Lung microvascular endothelial cell (primary cell): Measurements from ENCODE around the gene LRIG1. TPM values are rescaled to one million over a fixed set of nuclear protein-coding genes. Genes with fewer than 3 reads are reported as not detected.
A peak's percentile ranks its signal among the peaks of the same experiment; 100 is the strongest.

Source experiments
- DNase-seq, 2 donors: peaks; one replicate each; pipeline versions ENCODE4 v3.0.0 to v3.0.0-alpha.2; 2010; ENCODE audit warnings: low read depth in 2 of 2
- total RNA-seq: library from RNA; depleted of rRNA; stranded (reverse); fragments of >200 nt; gene quantifications from 2 replicates; pipeline ENCODE4 v1.2.1, GENCODE V29; 2014

The LRIG1 gene
- total RNA-seq, 1 donor from 2014 or later = 38.9 TPM

- no peak for DNase-seq
Observed at GRCh38 chr3:66489115-66489514, 11.7 kb downstream of the LRIG1 start.

- no peak for DNase-seq
Observed at GRCh38 chr3:66488492-66488891, 12.3 kb downstream of the LRIG1 start.

DNA sequence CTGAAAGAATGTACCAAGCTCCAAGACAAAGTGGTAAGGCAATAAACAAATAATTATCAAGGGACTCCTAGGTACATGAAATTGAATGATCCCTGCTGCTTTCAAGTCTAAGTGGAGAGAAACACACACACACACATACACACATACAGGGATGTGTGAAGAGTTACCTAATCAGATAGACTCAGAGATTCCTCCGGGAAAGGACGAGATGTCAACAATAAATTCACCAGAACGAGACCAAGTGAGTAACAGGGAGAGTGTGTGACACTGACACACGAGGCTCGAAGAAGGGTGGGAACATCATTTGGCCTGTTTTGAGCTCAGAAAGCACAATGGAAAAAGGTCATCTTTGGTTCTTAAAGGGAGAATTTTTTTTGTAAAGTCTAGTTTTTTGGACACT is 13.4 kb downstream of the LRIG1 start:
- DNase-seq = no peak

DNA sequence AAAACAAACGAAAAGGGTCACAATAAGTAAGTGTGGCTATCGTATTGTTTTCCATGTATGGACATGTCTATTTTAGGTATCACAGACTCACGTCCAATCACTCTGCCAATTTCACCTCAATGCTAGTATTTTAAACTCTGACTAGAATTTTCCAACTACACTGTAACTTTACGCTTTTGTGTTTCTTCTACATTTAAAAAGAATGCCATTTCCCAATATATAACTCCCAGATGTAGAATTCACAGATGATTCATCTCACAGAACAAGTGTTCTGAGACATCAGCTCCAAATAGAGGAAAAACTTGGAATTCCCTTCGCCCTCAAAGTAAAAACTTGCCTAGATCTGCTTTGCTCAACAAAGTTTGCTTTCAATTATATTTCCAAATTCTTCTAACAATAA is 14.2 kb downstream of the LRIG1 start:
- DNase-seq = peak in 1 of 2 donors; percentile 77

DNA sequence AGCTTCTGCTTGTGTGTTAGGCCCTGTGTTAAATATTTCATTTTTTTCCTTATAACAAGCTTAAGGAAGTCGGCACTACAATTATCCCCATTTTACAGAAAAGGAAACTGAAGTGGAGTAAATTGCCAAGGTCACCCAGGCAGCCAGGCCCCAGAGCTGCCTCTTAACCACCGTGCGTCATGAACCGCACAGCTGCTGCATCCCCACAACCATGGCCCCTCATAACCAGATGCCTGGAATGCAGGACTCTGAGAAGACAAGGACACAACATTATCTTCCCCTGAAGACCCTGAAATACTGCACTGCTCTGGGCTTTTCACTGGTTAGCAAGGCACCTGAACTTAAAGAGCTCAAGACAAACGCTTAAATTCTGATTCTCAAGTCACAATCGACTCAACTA is 14.6 kb downstream of the LRIG1 start:
- DNase-seq = no peak

DNA sequence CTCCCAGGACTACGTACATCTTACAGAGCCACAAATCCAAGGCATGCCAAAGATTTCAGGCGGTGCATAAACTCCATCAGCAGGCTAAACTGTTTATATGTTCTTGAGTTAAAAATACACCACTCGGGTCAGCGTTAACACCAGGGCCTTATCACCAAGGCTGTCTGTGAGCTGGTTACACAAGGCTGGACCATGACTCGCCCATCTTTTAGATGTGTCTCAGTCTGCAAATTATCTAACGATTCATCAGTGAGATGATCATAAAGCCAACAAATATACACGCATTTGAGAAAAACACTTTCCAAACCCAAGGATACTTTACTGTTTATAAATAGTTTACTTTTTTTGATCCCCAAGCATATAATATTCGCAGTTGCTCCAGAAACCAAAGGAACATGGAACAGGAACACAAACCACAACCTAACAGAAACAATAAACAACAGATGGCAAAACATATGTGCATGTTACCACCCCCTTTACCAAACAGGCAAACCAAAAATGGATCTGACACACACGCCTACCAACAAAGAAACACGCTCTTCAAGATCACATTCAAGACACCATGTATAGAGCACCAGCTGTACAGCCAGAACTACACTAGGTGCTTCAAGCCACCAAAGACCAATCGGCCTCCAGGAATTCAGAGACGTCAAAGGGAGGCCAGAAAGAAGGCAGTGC is 15.4 kb downstream of the LRIG1 start:
- DNase-seq = no peak

GRCh38 chr3:66484106-66484844 is 16.5 kb downstream of the LRIG1 start:
- DNase-seq = peak in 1 of 2 donors; percentile 54

- DNase-seq = peak in 1 of 2 donors; percentile 28
Observed at GRCh38 chr3:66483409-66483906, 17.4 kb downstream of the LRIG1 start.

DNA sequence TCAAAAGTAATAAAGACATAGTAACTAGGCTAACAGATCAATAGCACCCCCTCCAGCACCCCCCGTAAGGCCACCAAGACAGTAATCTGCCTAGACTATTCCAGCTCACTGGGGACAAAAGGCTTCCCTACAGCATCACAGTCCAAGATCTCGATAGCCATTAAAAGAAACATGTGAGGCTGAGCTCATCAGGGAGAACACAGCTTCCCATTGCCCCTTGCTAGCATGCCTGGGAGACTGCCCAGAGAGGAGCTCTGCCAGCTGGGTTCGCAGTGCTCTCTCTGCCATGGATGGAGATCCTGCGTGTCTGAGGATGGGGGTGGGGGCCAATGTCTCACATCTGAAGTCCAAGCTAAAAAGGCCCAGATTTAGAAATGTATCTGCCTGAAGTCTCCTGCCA is 17.8 kb downstream of the LRIG1 start:
- no peak for DNase-seq

- no peak for DNase-seq
Observed at GRCh38 chr3:66482018-66482404, 18.8 kb downstream of the LRIG1 start.

- no peak for DNase-seq
Observed at GRCh38 chr3:66481071-66482017, 19.5 kb downstream of the LRIG1 start.

DNA sequence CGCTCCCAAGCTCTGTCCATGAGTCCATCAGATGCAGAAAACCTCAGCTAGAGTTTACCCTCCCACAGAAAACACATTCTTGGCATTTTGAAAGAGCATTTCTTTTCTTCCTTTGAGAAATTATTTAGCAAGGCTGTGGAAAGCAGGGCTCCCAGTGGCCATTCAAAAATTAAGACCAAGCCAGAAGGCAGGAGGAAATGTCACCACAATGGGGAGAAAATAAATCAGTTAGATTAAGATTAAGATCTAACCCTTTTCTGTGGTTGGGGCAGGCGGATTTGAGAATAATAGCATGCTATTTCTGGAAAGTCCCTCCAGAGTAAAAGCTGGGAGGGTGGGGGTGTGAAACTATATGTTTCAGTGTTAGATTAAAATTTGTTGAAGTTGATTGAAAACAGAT is 20.2 kb downstream of the LRIG1 start:
- peak in 1 of 2 donors; percentile 45 for DNase-seq

- DNase-seq = no peak
Observed at GRCh38 chr3:66479532-66479947, 21.3 kb downstream of the LRIG1 start.

GRCh38 chr3:66478960-66479359 is 21.9 kb downstream of the LRIG1 start:
- no peak for DNase-seq

- DNase-seq = no peak
Observed at GRCh38 chr3:66477856-66478255, 23.0 kb downstream of the LRIG1 start.

DNA sequence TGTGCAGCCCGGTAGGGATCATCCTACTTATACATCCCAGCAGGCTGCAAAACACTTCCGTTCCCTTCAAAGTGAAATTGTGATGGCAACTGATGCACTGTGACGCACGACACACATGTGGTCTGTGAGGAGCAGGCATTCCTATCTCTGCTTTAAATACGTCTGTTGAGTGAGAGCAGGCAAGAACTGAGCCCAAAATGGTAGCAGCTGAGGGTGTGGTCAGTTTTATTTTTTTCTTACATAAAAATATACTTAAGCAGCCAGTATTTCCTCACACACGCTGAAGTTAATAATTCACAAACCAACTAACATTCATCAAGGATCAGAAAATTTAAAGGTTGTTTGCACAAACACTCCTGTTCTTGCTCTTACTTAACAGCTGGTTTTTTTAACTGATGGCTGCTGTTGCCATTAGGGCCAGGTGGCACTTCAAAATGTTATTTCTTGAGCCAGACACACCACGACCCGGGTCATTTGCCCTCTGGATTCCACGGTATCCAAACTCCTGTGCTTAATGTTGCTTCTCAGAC is 23.9 kb downstream of the LRIG1 start:
- DNase-seq = no peak

- no peak for DNase-seq
Observed at GRCh38 chr3:66475386-66476020, 25.3 kb downstream of the LRIG1 start.

DNA sequence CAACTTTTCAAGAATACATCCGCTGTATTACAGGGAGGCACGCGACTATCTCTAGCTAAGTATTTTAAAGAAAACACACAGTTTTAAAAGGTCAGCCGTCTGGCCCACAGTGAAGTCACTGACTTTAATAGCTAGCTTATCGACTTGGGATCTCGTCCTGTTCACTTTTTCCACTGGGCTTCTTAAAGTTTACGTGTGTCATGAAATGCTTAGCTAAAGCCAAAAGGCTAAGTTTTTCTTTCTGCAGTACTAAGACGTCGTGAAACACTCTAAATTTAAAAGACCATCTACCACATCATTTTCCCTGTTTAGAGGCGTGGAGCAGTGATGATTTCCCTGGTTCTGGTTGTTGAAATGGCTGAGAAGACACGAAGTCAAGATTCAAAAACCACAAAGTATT is 27.1 kb downstream of the LRIG1 start:
- DNase-seq = peak in 1 of 2 donors; percentile 62

GRCh38 chr3:66473181-66473580 is 27.6 kb downstream of the LRIG1 start:
- peak; percentile 24 to 51 for DNase-seq

DNA sequence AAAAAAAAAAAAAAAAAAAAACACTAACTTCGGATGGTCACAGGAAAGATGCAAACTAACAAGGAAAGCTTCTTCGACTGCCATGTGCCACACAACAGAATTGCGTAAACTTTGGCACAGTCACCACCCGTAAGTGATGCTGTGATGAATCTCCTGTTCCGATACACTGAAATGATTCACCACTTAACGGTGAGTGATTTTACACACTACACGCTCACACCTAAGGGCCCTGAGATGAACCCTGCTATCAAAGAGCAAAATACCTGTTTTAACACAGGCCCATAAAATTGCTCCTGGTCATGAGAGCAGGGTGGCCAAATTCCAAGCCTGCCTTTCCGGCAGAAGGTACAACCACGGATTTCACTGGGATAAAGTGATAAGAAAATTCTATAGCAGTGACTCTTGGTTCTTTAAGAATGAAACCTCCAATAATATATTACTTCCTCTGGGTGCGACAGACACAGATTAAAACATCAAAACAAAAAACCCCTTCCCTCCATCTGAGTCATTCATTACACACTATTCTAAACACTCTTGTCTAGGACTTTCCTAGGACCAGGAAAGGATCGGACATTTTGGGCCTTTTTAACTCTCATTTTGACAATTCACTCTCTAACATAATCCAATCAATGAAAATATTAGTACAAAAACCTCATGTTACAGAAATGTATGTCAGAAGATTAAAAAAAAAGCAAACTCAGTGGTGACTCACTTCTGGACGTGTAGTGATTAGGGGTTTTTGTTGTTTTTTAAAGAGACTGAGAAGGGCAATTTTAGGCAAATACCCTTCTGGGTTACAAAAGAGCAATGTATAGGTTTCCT is 28.3 kb downstream of the LRIG1 start:
- peak; percentile 74 to 88 for DNase-seq
